Vagina (tissue), 2 donors: ENCODE results near the gene MRTFA. TPM values are rescaled to one million over a fixed set of nuclear protein-coding genes. Genes with fewer than 3 reads are reported as not detected.

Experiments used
- DNase-seq, 2 donors: peaks; one replicate each; pipeline ENCODE4 v3.0.0-alpha.2; 2017; ENCODE audit errors: extremely low spot score in 2 of 2
- H3K27ac ChIP-seq: fragments of 200-600 bp; sonication (generic); one replicate; pipeline ENCODE4 v1.5.1; 2019
- H3K27me3 ChIP-seq: fragments of 200-600 bp; sonication (generic); one replicate; pipeline ENCODE4 v1.5.1; 2019
- H3K36me3 ChIP-seq, 2 donors: fragments of 200-600 bp; sonication (generic); one replicate each; pipeline ENCODE4 v1.5.1; 2017 to 2019
- H3K4me1 ChIP-seq: fragments of 200-600 bp; sonication (generic); one replicate; pipeline ENCODE4 v1.5.1; 2019
- H3K4me3 ChIP-seq, 2 donors: fragments of 200-600 bp; sonication (generic); 1 replicate in 1 of 2; 2 replicates in 1 of 2; pipeline ENCODE4 v1.5.1; 2016 to 2019
- H3K9me3 ChIP-seq: fragments of 200-600 bp; sonication (generic); one replicate; pipeline ENCODE4 v1.5.1; 2019
- CTCF ChIP-seq, 3 experiments: fragments of 450-650 bp in 2 of 3; fragments of 200-600 bp in 1 of 3; sonication (generic) in 1 of 3; IDR thresholded peaks; one replicate each; pipeline ENCODE4 v1.5.1; 2017 to 2019; ENCODE audit warnings: antibody characterized with exemption in 3 of 3, mild to moderate bottlenecking in 2 of 3, moderate library complexity in 2 of 3
- POLR2A ChIP-seq, 2 donors: fragments of 450-650 bp; IDR thresholded peaks; one replicate each; pipeline ENCODE4 v1.6.1; 2017; ENCODE audit warnings: antibody characterized with exemption in 2 of 2, mild to moderate bottlenecking in 2 of 2, moderate library complexity in 2 of 2
- POLR2AphosphoS5 ChIP-seq, 2 donors: sonication (generic); formaldehyde crosslinking; IDR thresholded peaks; one replicate each; pipeline ENCODE4 v1.9.0; 2017; ENCODE audit warnings: antibody characterized with exemption in 2 of 2, mild to moderate bottlenecking in 2 of 2, low read depth in 1 of 2; ENCODE audit not compliant: insufficient read depth in 1 of 2
- intact Hi-C: fragments of 100-400 bp; cut with DNase I; formaldehyde crosslinking; loops from one replicate; pipeline ENCODE4 v1.15.1; 2023
- total RNA-seq: library from RNA; depleted of rRNA; stranded (reverse); fragments of >200 nt; gene quantifications from one replicate; pipeline ENCODE4 v1.2.3, GENCODE V29; 2016

Gene MRTFA
- total RNA-seq, 1 donor from 2014 or later = 99.4 TPM

GRCh38 chr22:40486962-40487602, 149.4 kb downstream of the MRTFA start:
- TF ChIP-seq CTCF (IDR thresholded peaks at IDR 0.05) (no peak), POLR2A (IDR thresholded peaks at IDR 0.05) (no peak), POLR2AphosphoS5 (IDR thresholded peaks at IDR 0.05; ENCODE audit: insufficient read depth in 1 of 2, low read depth in 1 of 2) (no peak)
- Histone ChIP-seq H3K27me3 (no peaks in the 10 kb centered on the region), H3K4me3 (no peak overlapping the region), H3K4me1 (peaks cover 57% of the 10 kb centered on the region), H3K36me3 (no peaks in the 10 kb centered on the region), H3K9me3 (no peaks in the 10 kb centered on the region), H3K27ac (no peak overlapping the region)
- no peak for DNase-seq
- intact Hi-C loops = no loop called here

GRCh38 chr22:40485813-40486667, 150.5 kb downstream of the MRTFA start:
- no peak overlapping the region for H3K4me3 ChIP-seq
- peaks cover 46% of the 10 kb centered on the region for H3K4me1 ChIP-seq
- H3K36me3 ChIP-seq = no peaks in the 10 kb centered on the region
- no peak overlapping the region for H3K27ac ChIP-seq
- no peaks in the 10 kb centered on the region for H3K27me3 ChIP-seq
- intact Hi-C loops = no loop called here
- TF ChIP-seq CTCF (IDR thresholded peaks at IDR 0.05) (no peak), POLR2A (IDR thresholded peaks at IDR 0.05) (no peak), POLR2AphosphoS5 (IDR thresholded peaks at IDR 0.05; ENCODE audit: insufficient read depth in 1 of 2, low read depth in 1 of 2) (no peak)
- no peaks in the 10 kb centered on the region for H3K9me3 ChIP-seq
- DNase-seq = no peak

GRCh38 chr22:40484906-40485669, 151.4 kb downstream of the MRTFA start:
- intact Hi-C loops = no loop called here

GRCh38 chr22:40482886-40483285, 153.6 kb downstream of the MRTFA start:
- intact Hi-C loops = no loop called here
- no peak for DNase-seq
- no peak overlapping the region for H3K27ac ChIP-seq

More at GRCh38 chr22:40484906-40485669, 151.4 kb downstream of the MRTFA start:
- H3K9me3 ChIP-seq = no peaks in the 10 kb centered on the region
- no peak for DNase-seq
- no peaks in the 10 kb centered on the region for H3K36me3 ChIP-seq
- TF ChIP-seq CTCF (IDR thresholded peaks at IDR 0.05) (no peak), POLR2AphosphoS5 (IDR thresholded peaks at IDR 0.05; ENCODE audit: insufficient read depth in 1 of 2, low read depth in 1 of 2) (no peak), POLR2A (IDR thresholded peaks at IDR 0.05) (no peak)
- peaks cover 44% of the 10 kb centered on the region for H3K4me1 ChIP-seq
- H3K4me3 ChIP-seq = no peak overlapping the region
- no peak overlapping the region for H3K27ac ChIP-seq
- no peaks in the 10 kb centered on the region for H3K27me3 ChIP-seq

More at GRCh38 chr22:40482886-40483285, 153.6 kb downstream of the MRTFA start:
- H3K4me1 ChIP-seq = peaks cover 43% of the 10 kb centered on the region
- no peaks in the 10 kb centered on the region for H3K27me3 ChIP-seq
- H3K36me3 ChIP-seq = no peaks in the 10 kb centered on the region
- TF ChIP-seq CTCF (IDR thresholded peaks at IDR 0.05) = no peak
- TF ChIP-seq POLR2AphosphoS5 (IDR thresholded peaks at IDR 0.05; ENCODE audit: insufficient read depth in 1 of 2, low read depth in 1 of 2) = no peak
- no peak overlapping the region for H3K4me3 ChIP-seq
- no peaks in the 10 kb centered on the region for H3K9me3 ChIP-seq
